Measurements from ENCODE around the gene APOBEC3H. TPM values are rescaled to one million over a fixed set of nuclear protein-coding genes. Genes with fewer than 3 reads are reported as not detected.
A peak's percentile ranks its signal among the peaks of the same experiment; 100 is the strongest.

The APOBEC3H gene
- total RNA-seq, 1 experiment from 2014 or later: 0.87 TPM

DNA sequence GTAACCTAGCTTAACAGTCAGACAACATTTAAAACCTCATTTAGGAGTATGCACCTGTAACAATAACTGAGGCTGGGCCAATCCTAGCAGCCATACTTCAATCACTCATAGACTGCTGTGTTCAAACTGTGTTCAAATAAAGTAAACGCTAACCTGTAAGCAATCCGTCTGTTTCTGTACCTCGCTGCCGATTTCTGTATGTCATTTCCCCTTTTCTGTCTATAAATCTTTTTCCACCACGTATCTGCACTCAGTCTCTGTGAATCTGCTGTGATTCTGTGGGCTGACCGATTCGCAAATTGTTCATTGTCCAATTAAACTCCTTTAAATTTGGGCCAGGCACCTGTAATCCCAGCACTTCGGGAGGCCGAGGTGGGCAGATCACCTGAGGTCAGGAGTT lies 12.3 kb downstream of the APOBEC3H start:
- POLR2A ChIA-PET (ENCODE audit: unreplicated experiment): no interaction called here
- BruUV-seq (replicated peaks): no TSS peak
- Histone ChIP-seq H4K20me1 (ENCODE audit: low read length) (no peaks in the 10 kb centered on the region), H3K27ac (ENCODE audit: low read length) (no peak overlapping the region), H3F3A (ENCODE audit: low read length, unreplicated experiment) (no peaks in the 10 kb centered on the region), H3K4me1 (ENCODE audit: insufficient read depth, low read length) (peaks cover 7% of the 10 kb centered on the region; the same call in 1 of the 2 replicates), H3K9me2 (replicated peaks; ENCODE audit: low read length) (no peaks in the 10 kb centered on the region), H3K4me3 (ENCODE audit: low read length) (no peak overlapping the region), H3K9me3 (ENCODE audit: low read length) (no peaks in the 10 kb centered on the region), H3K36me3 (ENCODE audit: low read depth, low read length) (no peaks in the 10 kb centered on the region), H3K9ac (ENCODE audit: low read length) (no peak overlapping the region), H2AFZ (ENCODE audit: low read length) (no peak overlapping the region), H3K79me2 (ENCODE audit: low read length) (no peaks in the 10 kb centered on the region), H3K4me2 (ENCODE audit: low read length) (no peak overlapping the region), H3K27me3 (ENCODE audit: low read length) (no peaks in the 10 kb centered on the region)
- intact Hi-C loops (cut with micrococcal nuclease): no loop called here
- CTCF ChIA-PET: no interaction called here
- ATAC-seq: no peak
- TF ChIP-seq EZH2 (IDR thresholded peaks at IDR 0.05; ENCODE audit: low read length, unreplicated experiment): no peak
- TF ChIP-seq, protein P1, sequence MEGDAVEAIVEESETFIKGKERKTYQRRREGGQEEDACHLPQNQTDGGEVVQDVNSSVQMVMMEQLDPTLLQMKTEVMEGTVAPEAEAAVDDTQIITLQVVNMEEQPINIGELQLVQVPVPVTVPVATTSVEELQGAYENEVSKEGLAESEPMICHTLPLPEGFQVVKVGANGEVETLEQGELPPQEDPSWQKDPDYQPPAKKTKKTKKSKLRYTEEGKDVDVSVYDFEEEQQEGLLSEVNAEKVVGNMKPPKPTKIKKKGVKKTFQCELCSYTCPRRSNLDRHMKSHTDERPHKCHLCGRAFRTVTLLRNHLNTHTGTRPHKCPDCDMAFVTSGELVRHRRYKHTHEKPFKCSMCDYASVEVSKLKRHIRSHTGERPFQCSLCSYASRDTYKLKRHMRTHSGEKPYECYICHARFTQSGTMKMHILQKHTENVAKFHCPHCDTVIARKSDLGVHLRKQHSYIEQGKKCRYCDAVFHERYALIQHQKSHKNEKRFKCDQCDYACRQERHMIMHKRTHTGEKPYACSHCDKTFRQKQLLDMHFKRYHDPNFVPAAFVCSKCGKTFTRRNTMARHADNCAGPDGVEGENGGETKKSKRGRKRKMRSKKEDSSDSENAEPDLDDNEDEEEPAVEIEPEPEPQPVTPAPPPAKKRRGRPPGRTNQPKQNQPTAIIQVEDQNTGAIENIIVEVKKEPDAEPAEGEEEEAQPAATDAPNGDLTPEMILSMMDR (conservative IDR thresholded peaks at IDR 0.05; ENCODE audit: low read depth, low read length): no peak
- TF ChIP-seq EZH2phosphoT487 (IDR thresholded peaks at IDR 0.05; ENCODE audit: borderline replicate concordance, low read length): no peak
- no peak for DNase-seq

- no peak for ATAC-seq
- no TSS peak for BruUV-seq (replicated peaks)
- H2AFZ ChIP-seq (ENCODE audit: low read length): no peak overlapping the region
Observed at GRCh38 chr22:39110631-39111561, 13.9 kb downstream of the APOBEC3H start.

More at GRCh38 chr22:39110631-39111561, 13.9 kb downstream of the APOBEC3H start:
- no peak overlapping the region for H3K27ac ChIP-seq (ENCODE audit: low read length)
- CTCF ChIA-PET: no interaction called here
- no peak overlapping the region for H3K4me3 ChIP-seq (ENCODE audit: low read length)
- peaks cover 7% of the 10 kb centered on the region; the same call in 1 of the 2 replicates for H3K4me1 ChIP-seq (ENCODE audit: insufficient read depth, low read length)
- POLR2A ChIA-PET (ENCODE audit: unreplicated experiment): interaction anchor here (0.6 kb wide), 1 partner anchor 20 kb away, joined by 3 read pairs; no protein-coding TSS in a partner anchor
- H3K27me3 ChIP-seq (ENCODE audit: low read length): no peaks in the 10 kb centered on the region
- H3F3A ChIP-seq (ENCODE audit: low read length, unreplicated experiment): no peaks in the 10 kb centered on the region
- no peaks in the 10 kb centered on the region for H4K20me1 ChIP-seq (ENCODE audit: low read length)
- no peaks in the 10 kb centered on the region for H3K9me2 ChIP-seq (replicated peaks; ENCODE audit: low read length)
- no peak overlapping the region for H3K4me2 ChIP-seq (ENCODE audit: low read length)
- no peaks in the 10 kb centered on the region for H3K9me3 ChIP-seq (ENCODE audit: low read length)
- intact Hi-C loops (cut with micrococcal nuclease): no loop called here
- DNase-seq: peak; percentile 32
- H3K36me3 ChIP-seq (ENCODE audit: low read depth, low read length): no peaks in the 10 kb centered on the region
- H3K9ac ChIP-seq (ENCODE audit: low read length): no peak overlapping the region
- TF ChIP-seq, protein P1 (conservative IDR thresholded peaks at IDR 0.05; ENCODE audit: low read depth, low read length): no peak
- no peak for TF ChIP-seq EZH2 (IDR thresholded peaks at IDR 0.05; ENCODE audit: low read length, unreplicated experiment)
- TF ChIP-seq EZH2phosphoT487 (IDR thresholded peaks at IDR 0.05; ENCODE audit: borderline replicate concordance, low read length): no peak
- H3K79me2 ChIP-seq (ENCODE audit: low read length): no peaks in the 10 kb centered on the region

Data from PC-3 (cell line).